Transverse colon (tissue), 4 donors: Measurements from ENCODE around the gene NAT16. TPM values are rescaled to one million over a fixed set of nuclear protein-coding genes. Genes with fewer than 3 reads are reported as not detected.
"Not testable (repeated sequence)": the region's sequence is repeated elsewhere in the genome, so short reads cannot be mapped to it uniquely, and the experiment has no call there.

Source experiments
- DNase-seq: peaks from one replicate; pipeline ENCODE4 v3.0.0-alpha.2; 2019
- H3K27ac ChIP-seq, 4 donors: fragments of 200-600 bp; sonication (generic); 2 replicates each; pipeline ENCODE4 v1.5.1; 2016 to 2018; ENCODE audit warnings: inconsistent platforms in 4 of 4
- H3K27me3 ChIP-seq: fragments of 200-600 bp; sonication (generic); 2 replicates; pipeline ENCODE4 v1.5.1; 2017; ENCODE audit warnings: inconsistent platforms
- H3K36me3 ChIP-seq, 4 donors: fragments of 200-600 bp; sonication (generic); 2 replicates each; pipeline ENCODE4 v1.5.1; 2017 to 2019; ENCODE audit warnings: inconsistent platforms in 4 of 4
- H3K4me1 ChIP-seq, 4 donors: fragments of 200-600 bp; sonication (generic); 2 replicates each; pipeline ENCODE4 v1.5.1; 2017 to 2020; ENCODE audit warnings: inconsistent platforms in 4 of 4
- H3K4me3 ChIP-seq, 4 donors: fragments of 200-600 bp; sonication (generic); 1 replicate in 1 of 4; 2 replicates in 3 of 4; pipeline versions ENCODE4 v1.5.1 to v1.6.1; 2017 to 2019; ENCODE audit warnings: inconsistent platforms in 4 of 4
- H3K9me3 ChIP-seq, 2 donors: fragments of 200-600 bp; sonication (generic); 2 replicates each; pipeline ENCODE4 v1.5.1; 2017 to 2019; ENCODE audit warnings: inconsistent platforms in 2 of 2
- EP300 ChIP-seq: sonication (generic); formaldehyde crosslinking; IDR thresholded peaks from one replicate; pipeline ENCODE4 v1.6.1; 2017; ENCODE audit warnings: antibody characterized with exemption, low read depth
- POLR2A ChIP-seq: fragments of 450-650 bp; IDR thresholded peaks from one replicate; pipeline ENCODE4 v1.6.1; 2016; ENCODE audit warnings: antibody characterized with exemption, mild to moderate bottlenecking, moderate library complexity
- POLR2AphosphoS5 ChIP-seq, 3 donors: sonication (generic); formaldehyde crosslinking; IDR thresholded peaks; one replicate each; pipeline ENCODE4 v1.6.1; 2016; ENCODE audit warnings: antibody characterized with exemption in 3 of 3
- WGBS, 2 donors: methylation state at CpG; one replicate each; pipeline ENCODE4 v1.1.5; 2018; ENCODE audit warnings: low coverage in 1 of 2; 5-methylcytosine and 5-hydroxymethylcytosine counted together
- in situ Hi-C, 4 donors: fragments of 200-750 bp; cut with MboI; loops; one replicate each; pipeline versions ENCODE4 v1.15.0 to v1.15.1; 2017; ENCODE audit warnings: low sequenced_read_pairs in 3 of 4, low pct_ligation_motif_present in 1 of 4, low pct_unique_long_range_greater_than_20kb in 1 of 4
- intact Hi-C: fragments of 100-400 bp; cut with DNase I; formaldehyde crosslinking; loops from one replicate; pipeline ENCODE4 v1.15.1; 2023; ENCODE audit warnings: low total_unique reads
- total RNA-seq, 4 donors: library from RNA; depleted of rRNA; stranded (reverse); fragments of >200 nt; gene quantifications; one replicate each; pipeline ENCODE4 v1.1.0, GENCODE V29; 2016
- TF ChIP-seq, protein P1 (sequence below), 5 experiments: fragments of 200-600 bp in 3 of 5; fragments of 450-650 bp in 2 of 5; sonication (generic) in 3 of 5; IDR thresholded peaks; 1 replicate in 2 of 5; 2 replicates in 3 of 5; pipeline ENCODE4 v1.5.1; 2016 to 2017; ENCODE audit warnings: antibody characterized with exemption in 5 of 5, inconsistent platforms in 3 of 5, mild to moderate bottlenecking in 2 of 5, moderate library complexity in 1 of 5

NAT16 gene
- total RNA-seq, 4 donors from 2014 or later: not detected

- peak overlapping the region; percentile 17 to 64 (median 51) for H3K27ac ChIP-seq
- intact Hi-C loops: no loop called here
- peaks cover 16 to 49% (median 23%) of the 10 kb centered on the region in 4 donors for H3K4me1 ChIP-seq
Measured at GRCh38 chr7:101124376-101125056, 55.6 kb downstream of the NAT16 start.

GRCh38 chr7:101123703-101124068, 56.4 kb downstream of the NAT16 start:
- in situ Hi-C loops: no loop called here
- peak overlapping the region in 2 of 4 donors; percentile 59 to 85 for H3K27ac ChIP-seq

More at GRCh38 chr7:101124376-101125056, 55.6 kb downstream of the NAT16 start:
- TF ChIP-seq POLR2AphosphoS5 (IDR thresholded peaks at IDR 0.05) (peak in 1 of 3 donors; percentile 20), EP300 (no peak)
- DNase-seq: no peak
- no peaks in the 10 kb centered on the region for H3K36me3 ChIP-seq
- no peak overlapping the region for H3K4me3 ChIP-seq
- WGBS, 2 donors: 33 to 49% methylated on average over 7 of the region's 7 CpGs
- in situ Hi-C loops: loop anchor here in 1 of 4 donors (25.0 kb wide), 1 partner anchor 163 kb away; no protein-coding TSS in a partner anchor
- peaks cover 6% of the 10 kb centered on the region for H3K27me3 ChIP-seq
- no peaks in the 10 kb centered on the region for H3K9me3 ChIP-seq

GRCh38 chr7:101122933-101123702, 57.0 kb downstream of the NAT16 start:
- in situ Hi-C loops: no loop called here
- WGBS, 2 donors: 85 to 92% methylated on average over 9 to 11 of the region's 11 CpGs
- Histone ChIP-seq H3K36me3 (no peaks in the 10 kb centered on the region), H3K27me3 (peaks cover 6% of the 10 kb centered on the region), H3K27ac (peak overlapping the region; percentile 76 to 88 (median 86)), H3K4me3 (no peak overlapping the region), H3K9me3 (no peaks in the 10 kb centered on the region), H3K4me1 (peaks cover 16 to 49% (median 23%) of the 10 kb centered on the region in 4 donors)
- DNase-seq: no peak
- intact Hi-C loops: no loop called here
- TF ChIP-seq POLR2AphosphoS5 (IDR thresholded peaks at IDR 0.05): no peak
- TF ChIP-seq, protein P1, sequence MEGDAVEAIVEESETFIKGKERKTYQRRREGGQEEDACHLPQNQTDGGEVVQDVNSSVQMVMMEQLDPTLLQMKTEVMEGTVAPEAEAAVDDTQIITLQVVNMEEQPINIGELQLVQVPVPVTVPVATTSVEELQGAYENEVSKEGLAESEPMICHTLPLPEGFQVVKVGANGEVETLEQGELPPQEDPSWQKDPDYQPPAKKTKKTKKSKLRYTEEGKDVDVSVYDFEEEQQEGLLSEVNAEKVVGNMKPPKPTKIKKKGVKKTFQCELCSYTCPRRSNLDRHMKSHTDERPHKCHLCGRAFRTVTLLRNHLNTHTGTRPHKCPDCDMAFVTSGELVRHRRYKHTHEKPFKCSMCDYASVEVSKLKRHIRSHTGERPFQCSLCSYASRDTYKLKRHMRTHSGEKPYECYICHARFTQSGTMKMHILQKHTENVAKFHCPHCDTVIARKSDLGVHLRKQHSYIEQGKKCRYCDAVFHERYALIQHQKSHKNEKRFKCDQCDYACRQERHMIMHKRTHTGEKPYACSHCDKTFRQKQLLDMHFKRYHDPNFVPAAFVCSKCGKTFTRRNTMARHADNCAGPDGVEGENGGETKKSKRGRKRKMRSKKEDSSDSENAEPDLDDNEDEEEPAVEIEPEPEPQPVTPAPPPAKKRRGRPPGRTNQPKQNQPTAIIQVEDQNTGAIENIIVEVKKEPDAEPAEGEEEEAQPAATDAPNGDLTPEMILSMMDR (IDR thresholded peaks at IDR 0.05): no peak
- TF ChIP-seq POLR2A: no peak
- no peak for TF ChIP-seq EP300

More at GRCh38 chr7:101123703-101124068, 56.4 kb downstream of the NAT16 start:
- intact Hi-C loops: no loop called here
- no peak for DNase-seq
- Histone ChIP-seq H3K27me3 (peaks cover 6% of the 10 kb centered on the region), H3K4me1 (peaks cover 16 to 49% (median 23%) of the 10 kb centered on the region in 4 donors), H3K4me3 (no peak overlapping the region), H3K9me3 (no peaks in the 10 kb centered on the region), H3K36me3 (no peaks in the 10 kb centered on the region)
- TF ChIP-seq EP300 (no peak), POLR2A (no peak), POLR2AphosphoS5 (IDR thresholded peaks at IDR 0.05) (no peak)
- TF ChIP-seq, protein P1 (IDR thresholded peaks at IDR 0.05): no peak
- WGBS, 2 donors: 62 to 90% methylated on average over 2 to 3 of the region's 3 CpGs

GRCh38 chr7:101121991-101122932, 57.8 kb downstream of the NAT16 start:
- in situ Hi-C loops (no loop called here), intact Hi-C loops (no loop called here)
- H3K4me1 ChIP-seq: peaks cover 14 to 46% (median 23%) of the 10 kb centered on the region in 4 donors
- WGBS, 2 donors: 10 to 27% methylated on average over 4 to 17 of the region's 17 CpGs
- no peaks in the 10 kb centered on the region for H3K36me3 ChIP-seq
- TF ChIP-seq POLR2AphosphoS5 (IDR thresholded peaks at IDR 0.05): peak; percentile 27 to 54 (median 29)
- TF ChIP-seq EP300: no peak
- TF ChIP-seq POLR2A: peak; percentile 35
- peak; percentile 65 for DNase-seq
- H3K27ac ChIP-seq: peak overlapping the region; percentile 76 to 88 (median 86)
- no peaks in the 10 kb centered on the region for H3K9me3 ChIP-seq
- peaks cover 2% of the 10 kb centered on the region for H3K27me3 ChIP-seq
- peak overlapping the region; percentile 13 to 50 (median 24) for H3K4me3 ChIP-seq

DNA sequence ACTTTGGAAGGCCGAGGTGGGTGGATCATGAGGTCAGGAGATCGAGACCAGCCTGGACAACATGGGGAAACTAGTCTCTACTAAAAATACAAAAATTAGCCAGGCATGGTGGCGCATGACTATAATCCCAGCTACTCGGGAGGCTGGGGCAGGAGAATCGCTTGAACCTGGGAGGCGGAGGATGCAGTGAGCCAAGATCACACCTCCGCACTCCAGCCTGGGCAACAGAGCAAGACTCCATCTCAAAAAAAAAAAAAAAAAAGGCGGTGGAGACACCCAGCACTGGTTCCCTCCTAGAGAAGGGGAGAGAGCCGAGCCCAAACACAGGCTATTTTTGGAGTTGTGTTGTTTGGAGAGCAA, 58.5 kb downstream of the NAT16 start:
- in situ Hi-C loops: not testable (repeated sequence)
- H3K4me1 ChIP-seq: peaks cover 10 to 40% (median 19%) of the 10 kb centered on the region in 4 donors
- peak overlapping the region in 1 of 4 donors; percentile 50 for H3K4me3 ChIP-seq

More for the DNA sequence above, 58.5 kb downstream of the NAT16 start:
- H3K9me3 ChIP-seq, intact Hi-C loops, H3K36me3 ChIP-seq, DNase-seq, H3K27me3 ChIP-seq: not testable (repeated sequence)
- H3K27ac ChIP-seq: peak overlapping the region; percentile 76 to 88 (median 86)
- WGBS, 2 donors: 47 to 66% methylated on average over 3 to 9 of the region's 9 CpGs
